NOMO-1 treated with DMSO at 0.1 percent for 48 hours (cell line): ENCODE results near the gene IGSF9.

Experiments
- DNase-seq: peaks from one replicate; lab custom pipeline; 2025; ENCODE audit not compliant: unreplicated experiment; lab: John Stamatoyannopoulos, UW

The IGSF9 gene

DNA sequence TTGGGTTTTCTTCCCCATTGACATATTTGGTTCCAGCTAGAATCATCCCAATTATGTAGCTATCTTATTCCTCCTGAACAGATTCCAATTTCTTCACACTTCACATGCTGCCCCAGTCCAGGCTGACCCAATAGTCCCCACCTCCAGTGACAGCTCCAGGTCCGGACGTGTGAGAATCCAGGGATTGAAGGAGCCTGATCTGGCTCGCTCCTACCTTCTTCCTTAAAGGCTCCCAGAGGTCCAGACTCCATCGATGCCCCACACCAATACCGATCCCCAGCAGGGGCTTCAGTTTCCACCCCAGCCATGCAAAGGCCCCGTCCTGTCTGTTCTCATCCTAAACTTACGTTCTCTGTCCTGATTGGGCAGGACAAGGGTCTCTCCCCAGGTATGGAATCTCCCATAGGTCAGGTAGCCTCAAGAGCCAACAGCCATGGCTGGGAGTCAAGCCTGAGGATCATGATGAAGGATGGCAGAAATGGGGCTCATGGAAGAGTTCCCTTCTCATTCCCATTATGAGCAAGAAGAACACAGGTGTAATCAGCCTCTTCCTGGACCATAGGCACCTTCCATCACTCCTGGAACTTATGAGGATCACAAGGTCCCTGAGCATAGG is 29.0 kb upstream of the IGSF9 start:
- no peak for DNase-seq

DNA sequence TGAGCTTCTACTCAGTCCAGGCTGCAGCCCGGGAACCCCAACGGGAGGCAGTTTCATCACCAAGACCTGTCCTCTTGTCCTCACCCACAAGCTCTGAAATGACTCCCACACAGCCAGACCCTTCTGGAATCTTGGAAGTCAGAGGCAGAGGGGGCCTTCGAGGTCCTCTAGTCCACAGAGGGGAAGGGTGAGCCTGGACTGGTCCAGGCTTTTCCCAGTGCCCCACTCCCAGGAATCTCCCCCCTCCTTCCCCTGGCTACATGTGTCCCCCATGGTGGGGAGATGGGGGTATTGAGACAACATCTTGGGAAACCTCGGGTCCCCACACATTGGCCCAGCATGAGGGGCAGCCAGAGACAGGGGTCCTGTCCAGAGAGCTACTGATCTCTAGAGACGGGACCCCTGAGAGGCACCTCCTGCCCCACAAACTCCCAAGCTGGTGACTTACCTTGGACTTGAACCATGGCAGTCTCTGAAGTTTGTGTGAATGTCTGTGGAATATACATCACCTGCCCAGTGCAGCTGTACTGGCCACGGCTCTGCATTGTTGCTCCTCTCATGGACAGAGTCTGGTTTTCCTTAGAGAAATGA is 28.0 kb upstream of the IGSF9 start:
- DNase-seq = no peak

GRCh38 chr1:159972443-159973205 is 27.2 kb upstream of the IGSF9 start:
- DNase-seq = no peak

- no peak for DNase-seq
These were observed 25.5 kb upstream of the IGSF9 start for GRCh38 chr1:159970932-159971342.

DNA sequence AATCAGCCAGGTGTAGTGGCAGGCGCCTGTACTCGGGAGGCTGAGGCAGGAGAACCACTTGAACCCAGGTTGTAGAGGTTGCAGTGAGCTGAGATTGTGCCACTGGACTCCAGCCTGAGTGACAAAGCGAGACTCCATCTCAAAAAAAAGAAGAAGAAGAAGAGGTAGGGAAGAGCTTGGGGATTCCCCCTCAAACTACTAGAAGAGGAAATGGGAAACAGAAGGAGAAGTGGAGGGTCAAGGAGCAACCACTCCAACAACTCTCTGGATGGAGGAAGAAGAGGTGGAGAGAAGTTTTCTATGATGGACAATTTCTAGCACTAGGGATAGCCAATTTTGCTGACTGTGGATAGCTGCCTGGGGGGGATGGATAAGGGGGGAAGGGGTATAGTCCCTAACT is 23.5 kb upstream of the IGSF9 start:
- DNase-seq = no peak

DNA sequence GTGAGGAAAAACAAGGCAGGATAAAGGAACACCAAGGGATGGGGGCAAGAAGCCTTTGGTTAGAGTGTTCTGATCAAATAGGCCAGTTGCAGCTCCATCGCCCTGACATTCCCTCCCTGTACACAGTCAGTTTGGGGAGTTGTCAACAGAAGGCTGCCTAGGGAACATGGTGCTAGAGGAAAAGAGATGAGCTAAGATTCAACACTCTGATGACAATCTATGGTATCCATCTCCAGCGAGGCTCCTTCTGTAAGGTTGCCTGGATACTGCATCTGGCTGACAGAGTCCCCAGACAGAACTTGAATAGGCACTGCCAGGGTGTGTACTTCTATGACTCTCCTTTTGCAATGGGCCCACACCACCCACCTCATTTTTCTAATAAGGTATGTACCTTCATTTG is 19.9 kb upstream of the IGSF9 start:
- no peak for DNase-seq

DNA sequence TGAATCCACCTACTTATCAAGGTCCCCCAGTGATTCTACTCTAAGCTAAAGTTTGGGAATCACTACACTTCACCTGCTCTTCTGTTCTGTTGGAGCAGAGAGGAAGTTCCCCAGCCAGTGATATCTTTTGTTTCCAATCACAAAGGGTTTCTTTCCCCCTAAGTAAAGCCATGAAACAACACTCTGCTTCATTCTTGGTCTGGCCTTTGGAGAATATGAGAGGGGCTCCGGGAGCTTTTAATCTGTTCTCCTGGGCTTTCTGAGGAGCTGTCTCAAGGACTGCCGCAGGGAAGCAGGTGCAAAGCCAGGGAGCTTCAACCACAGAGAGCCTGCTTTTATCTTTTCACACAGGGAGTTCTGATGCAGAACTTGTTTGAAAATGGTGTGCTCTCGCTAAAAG is 18.7 kb upstream of the IGSF9 start:
- DNase-seq = no peak

- no peak for DNase-seq
These were observed 16.8 kb upstream of the IGSF9 start for GRCh38 chr1:159962176-159962575.

DNA sequence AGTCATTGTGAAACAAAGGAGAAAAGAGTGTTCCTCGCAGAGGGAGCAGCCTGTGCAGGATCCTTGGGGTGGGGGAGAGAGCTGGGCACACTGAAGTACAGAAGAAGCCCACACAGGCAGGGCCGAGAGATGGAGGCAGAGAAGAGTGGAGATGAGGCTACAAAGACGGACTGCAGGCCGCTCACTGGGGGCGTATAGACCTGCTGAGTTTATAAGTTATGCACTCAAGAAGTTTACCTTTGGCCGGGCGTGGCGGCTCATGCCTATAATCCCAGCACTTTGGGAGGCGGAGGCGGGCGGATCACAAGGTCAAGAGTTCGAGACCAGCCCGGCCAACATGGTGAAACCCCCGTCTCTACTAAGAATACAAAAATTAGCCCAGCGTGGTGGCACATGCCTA is 16.2 kb upstream of the IGSF9 start:
- no peak for DNase-seq

GRCh38 chr1:159960721-159961381 is 15.4 kb upstream of the IGSF9 start:
- no peak for DNase-seq

DNA sequence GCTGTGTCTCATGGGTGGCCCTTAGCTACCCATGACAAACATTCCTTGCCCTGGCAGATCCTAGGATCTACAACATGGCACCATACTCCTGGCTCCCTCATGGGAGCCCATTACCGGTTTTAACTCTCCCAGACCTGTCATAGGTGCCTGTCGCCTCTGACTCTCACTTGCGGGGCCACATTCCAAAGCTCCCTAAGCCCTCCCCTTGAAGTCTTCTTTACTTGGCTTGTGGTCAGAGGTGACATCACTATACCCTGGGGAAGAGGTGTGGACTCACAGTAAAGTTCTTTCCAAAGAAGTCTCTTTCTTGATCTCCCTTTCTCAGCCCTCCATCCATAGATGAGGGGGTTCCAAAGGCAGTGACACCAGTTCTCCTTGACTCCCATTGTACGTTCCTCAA is 14.0 kb upstream of the IGSF9 start:
- no peak for DNase-seq

GRCh38 chr1:159958719-159959380 is 13.4 kb upstream of the IGSF9 start:
- no peak for DNase-seq

DNA sequence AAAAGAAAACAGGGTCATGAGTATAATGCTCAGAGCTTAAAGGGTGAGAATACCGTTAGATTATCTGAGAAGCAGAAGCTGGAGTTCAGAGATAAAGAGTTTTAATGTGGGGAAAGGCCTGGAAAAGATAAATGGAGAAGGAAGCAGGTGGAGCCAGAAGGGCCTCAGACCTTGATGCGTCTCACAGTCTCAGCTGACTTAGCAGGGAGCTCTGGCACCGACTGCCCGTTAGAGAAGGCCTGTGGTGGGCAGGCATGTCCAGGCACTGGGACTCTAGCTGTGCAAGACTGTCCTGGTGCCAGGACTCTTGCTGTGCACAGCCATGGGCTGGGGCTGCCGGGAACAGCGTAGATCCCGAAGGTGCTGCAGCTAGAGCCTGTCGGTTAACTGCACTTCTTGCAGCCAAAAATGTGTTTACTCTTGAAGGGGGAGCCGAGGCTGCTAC is 12.4 kb upstream of the IGSF9 start:
- no peak for DNase-seq

DNA sequence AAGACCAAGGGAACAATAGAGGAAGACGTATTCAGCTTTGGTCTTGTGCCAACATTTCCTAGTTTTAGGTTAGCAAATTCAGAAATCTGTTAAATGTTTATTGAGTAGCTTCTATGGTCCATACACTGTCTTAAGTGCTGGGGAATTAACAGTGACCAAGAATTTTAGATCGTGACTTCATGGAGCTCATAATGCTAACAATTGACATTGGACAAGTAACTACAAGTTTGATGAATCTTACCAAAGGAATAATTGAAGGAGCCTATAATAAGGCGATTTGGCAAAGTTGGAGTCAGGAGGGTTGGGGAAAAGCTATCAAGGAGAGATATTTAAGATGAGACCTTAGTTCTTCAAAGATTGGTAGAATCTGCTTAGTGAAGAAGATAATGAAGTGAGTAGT is 10.0 kb upstream of the IGSF9 start:
- no peak for DNase-seq

GRCh38 chr1:159953536-159954515 is 8.4 kb upstream of the IGSF9 start, which contains the start of gene SLAMF9:
Gene SLAMF9 (minus strand): TSS chr1:159954237. CDS start chr1:159954137, 100 bp downstream.
- peak; percentile 75 for DNase-seq

- DNase-seq = no peak
These were observed 7.5 kb upstream of the IGSF9 start for GRCh38 chr1:159952932-159953331.

DNA sequence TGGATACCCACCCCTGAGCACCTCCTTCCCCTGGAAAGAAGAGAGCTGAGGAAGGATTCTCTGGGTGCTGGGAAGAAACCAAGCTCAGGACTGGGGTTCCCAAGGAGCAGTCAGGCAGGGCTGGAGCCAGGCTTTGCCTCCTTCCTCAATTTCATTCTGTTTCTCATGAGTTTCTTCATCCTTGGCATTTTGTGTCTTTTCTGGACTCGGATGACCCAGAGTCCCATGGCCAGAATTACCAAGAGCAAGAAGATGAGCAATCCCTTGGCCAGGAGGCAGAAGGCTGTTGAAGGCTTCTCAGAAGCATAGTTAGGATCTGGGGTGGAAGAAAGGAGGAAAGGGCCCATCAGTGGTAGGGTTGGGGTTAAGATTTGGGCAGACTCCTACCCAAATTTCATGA is 6.1 kb upstream of the IGSF9 start:
- DNase-seq = no peak

DNA sequence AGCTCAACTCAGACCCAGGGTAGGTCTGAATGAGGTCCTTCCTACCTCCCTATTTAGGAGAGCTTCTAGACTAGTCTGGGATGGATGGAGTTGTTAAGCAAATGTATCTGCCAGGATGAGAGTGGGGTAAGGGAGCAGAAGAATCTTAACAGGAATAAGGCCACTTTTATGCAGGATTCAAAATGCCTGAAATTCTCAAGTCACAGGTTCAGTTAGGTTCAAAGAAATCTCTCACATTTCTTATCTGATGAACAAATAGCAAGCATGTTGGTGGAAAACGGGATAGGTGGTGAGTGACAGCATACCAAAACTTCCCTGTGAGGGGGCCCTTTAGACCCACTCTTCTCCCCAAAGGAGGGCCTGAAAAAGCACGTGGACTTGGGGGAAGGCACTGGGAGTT is 5.6 kb upstream of the IGSF9 start:
- DNase-seq = no peak

GRCh38 chr1:159949981-159950381 is 4.6 kb upstream of the IGSF9 start:
- DNase-seq = no peak

- no peak for DNase-seq
These were observed 3.7 kb upstream of the IGSF9 start for GRCh38 chr1:159949123-159949522.
